C4-2B (cell line): ENCODE results near the gene LURAP1L.

Source experiments
- H3K27ac ChIP-seq: fragments of 450-650 bp; 2 replicates; pipeline ENCODE4 v1.5.1; 2017
- ZFX ChIP-seq: fragments of 450-650 bp; IDR thresholded peaks from 2 replicates; pipeline ENCODE4 v1.6.1; 2017
- TF ChIP-seq, protein P1 (sequence below): fragments of 450-650 bp; conservative IDR thresholded peaks from 2 replicates; pipeline ENCODE4 v1.5.1; 2017; ENCODE audit warnings: mild to moderate bottlenecking

Gene LURAP1L

DNA sequence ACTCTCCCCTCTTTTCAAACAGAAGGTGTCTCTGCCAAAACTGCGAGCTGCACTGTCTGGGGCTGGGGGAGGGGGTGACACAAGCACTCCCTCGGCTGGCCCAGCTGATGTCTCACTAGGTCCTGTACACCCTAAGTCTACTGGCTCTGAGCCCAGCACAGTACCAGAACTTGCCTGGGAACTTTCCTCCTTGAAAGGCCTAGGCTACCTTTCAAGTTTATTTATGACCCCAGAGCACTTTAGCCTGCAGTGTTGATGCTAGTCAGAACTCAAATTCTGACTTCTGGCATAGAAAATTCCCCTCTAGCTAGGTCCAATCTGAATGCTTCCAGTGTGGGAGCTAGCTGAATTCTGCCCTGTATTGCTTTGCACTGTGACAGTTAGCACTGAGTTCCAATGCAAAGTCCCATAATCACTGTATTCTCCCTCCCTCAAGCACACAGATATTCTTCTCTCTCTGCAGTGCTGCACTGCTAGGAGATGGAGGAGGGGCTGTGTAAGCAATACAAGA is 10.5 kb downstream of the LURAP1L start:
- no peak for TF ChIP-seq ZFX
- TF ChIP-seq, protein P1, sequence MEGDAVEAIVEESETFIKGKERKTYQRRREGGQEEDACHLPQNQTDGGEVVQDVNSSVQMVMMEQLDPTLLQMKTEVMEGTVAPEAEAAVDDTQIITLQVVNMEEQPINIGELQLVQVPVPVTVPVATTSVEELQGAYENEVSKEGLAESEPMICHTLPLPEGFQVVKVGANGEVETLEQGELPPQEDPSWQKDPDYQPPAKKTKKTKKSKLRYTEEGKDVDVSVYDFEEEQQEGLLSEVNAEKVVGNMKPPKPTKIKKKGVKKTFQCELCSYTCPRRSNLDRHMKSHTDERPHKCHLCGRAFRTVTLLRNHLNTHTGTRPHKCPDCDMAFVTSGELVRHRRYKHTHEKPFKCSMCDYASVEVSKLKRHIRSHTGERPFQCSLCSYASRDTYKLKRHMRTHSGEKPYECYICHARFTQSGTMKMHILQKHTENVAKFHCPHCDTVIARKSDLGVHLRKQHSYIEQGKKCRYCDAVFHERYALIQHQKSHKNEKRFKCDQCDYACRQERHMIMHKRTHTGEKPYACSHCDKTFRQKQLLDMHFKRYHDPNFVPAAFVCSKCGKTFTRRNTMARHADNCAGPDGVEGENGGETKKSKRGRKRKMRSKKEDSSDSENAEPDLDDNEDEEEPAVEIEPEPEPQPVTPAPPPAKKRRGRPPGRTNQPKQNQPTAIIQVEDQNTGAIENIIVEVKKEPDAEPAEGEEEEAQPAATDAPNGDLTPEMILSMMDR, result no peak
- H3K27ac ChIP-seq, result no peak overlapping the region

DNA sequence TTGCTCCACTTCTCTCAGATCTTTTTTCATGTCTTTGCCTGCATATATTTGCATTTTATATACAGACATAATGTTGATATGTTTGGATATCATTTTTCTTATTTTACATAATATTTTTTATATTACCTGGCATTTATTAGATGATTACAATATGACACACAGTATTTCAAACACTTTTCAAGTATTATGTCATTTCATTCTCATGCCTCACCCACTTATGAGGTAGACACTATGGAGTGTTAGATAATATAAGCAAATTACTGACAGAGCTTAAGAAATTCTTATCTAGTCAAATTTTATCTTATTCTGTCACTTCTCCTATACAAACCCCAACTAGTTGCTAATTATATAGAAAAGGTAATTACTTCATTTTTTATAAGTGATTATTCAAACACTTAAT is 11.1 kb downstream of the LURAP1L start:
- TF ChIP-seq, protein P1, result no peak
- no peak overlapping the region for H3K27ac ChIP-seq

DNA sequence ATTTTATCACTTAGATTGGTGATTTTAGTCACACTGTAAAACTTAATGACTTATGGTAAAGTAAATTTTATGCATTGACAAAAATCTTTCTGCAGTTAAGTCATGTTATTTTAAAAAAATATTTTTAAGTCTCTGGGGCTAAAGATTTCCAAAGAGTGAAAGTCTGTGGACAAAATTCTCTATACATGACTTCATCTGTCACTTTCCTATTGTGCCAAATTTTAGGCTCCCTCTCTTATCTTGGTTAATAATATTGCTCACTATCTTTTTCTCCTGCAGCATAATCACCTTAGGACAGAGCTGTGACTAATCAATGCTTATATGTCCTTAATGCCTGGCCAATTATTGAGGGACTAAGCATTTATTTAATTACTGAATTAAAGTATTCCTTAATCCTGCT is 15.2 kb downstream of the LURAP1L start:
- H3K27ac ChIP-seq, result no peak overlapping the region

DNA sequence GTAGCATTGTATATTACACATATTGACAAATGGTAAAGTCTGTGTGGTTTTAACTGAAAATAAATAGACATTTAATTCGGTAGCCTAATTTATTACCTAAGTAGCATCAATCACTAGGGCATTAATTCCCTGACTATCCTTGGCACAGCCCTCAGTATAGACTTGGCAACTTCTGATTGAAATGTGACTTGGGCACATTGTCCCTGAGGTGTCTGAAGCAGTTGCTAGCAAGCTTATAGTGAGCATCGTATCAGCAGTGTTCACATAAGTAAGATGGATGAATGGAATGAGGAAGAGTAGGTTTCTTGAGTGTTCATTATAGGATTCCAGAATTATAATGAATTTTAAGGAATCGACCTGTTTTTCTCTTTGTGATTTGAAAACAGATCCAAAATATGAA is 16.1 kb downstream of the LURAP1L start:
- TF ChIP-seq, protein P1, result no peak
- no peak for TF ChIP-seq ZFX
- no peak overlapping the region for H3K27ac ChIP-seq

More for the DNA sequence above, 15.2 kb downstream of the LURAP1L start:
- no peak for TF ChIP-seq ZFX
- TF ChIP-seq, protein P1, result no peak

DNA sequence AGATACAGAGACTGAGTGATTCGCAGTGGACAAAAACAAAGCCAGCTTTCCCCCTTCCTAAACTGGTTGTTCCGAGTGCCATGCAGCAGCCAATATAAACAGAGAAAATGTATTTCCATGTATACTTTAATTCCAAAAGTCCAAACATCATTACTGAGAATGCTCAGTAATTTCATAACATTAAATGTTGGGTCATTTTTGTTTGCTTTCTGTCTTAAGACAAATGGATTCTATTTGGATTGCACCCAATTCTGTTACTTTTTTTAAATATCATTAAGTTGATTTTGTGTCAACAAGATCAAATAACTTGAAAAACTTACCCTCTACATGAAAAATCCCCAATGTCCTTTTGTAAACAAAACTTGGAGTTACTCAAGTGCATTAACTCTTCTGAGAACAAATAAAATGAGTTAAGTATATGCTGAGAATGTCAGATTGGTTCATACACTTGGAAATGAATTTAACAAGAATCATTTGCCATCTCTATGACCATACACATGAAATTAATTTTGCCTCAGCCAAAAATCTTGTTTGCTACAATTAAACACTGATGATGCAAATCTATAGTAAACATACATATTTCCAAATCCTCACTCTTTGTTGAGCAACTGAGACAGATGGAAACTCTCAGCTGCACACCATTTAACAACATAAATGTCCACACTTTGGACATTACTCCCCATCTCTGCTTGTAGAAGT is 19.4 kb downstream of the LURAP1L start:
- no peak for TF ChIP-seq ZFX
- TF ChIP-seq, protein P1, result no peak
- no peak overlapping the region for H3K27ac ChIP-seq

DNA sequence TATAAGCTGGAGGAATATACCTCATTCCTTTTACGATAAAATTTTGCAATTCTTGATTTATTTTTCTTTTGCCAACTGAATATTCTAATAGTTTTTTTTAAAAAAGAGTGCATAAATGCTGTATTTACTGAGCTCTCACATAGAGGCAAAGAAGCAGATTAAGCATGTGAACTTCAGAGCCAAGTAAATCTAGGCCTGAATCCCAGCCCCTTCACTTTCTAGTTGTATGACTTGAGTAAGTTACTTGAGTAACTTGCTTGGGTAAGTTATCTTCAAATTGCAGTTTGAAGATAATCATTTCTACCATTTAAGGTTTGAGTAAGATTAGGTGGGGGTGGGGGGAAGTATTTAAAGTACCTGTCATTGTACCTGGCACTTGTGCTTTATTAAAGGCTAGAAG is 21.8 kb downstream of the LURAP1L start:
- H3K27ac ChIP-seq, result no peak overlapping the region
- TF ChIP-seq ZFX, result no peak
- TF ChIP-seq, protein P1, result no peak

DNA sequence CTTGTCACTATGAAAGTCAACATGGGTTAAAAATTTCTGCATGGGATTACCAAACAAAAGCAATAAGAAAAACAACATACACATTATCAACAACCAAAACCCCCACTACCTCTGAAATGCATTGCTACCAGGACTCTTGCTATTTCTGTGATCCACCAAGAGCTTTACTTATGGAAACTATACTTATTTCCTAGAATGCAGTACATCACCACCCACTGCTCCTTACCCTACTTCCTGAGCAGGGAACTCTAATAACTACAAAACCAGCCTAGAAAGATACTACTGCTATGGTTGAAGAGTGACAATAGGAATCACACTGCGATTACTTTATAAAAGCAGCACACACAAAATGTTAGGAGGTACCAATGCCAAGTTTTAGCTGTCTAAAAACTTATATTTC is 22.2 kb downstream of the LURAP1L start:
- TF ChIP-seq, protein P1, result no peak
- no peak for TF ChIP-seq ZFX
- H3K27ac ChIP-seq, result no peak overlapping the region
